HEK293 (cell line): ENCODE results near the gene SERINC2.

Experiments used
- CTCF ChIA-PET: fragments of 350-600 bp; formaldehyde crosslinking; extraction: SDS; loops from one replicate; lab custom pipeline; 2021; ENCODE audit warnings: antibody characterized with exemption; lab: Yijun Ruan, JAX
- POLR2A ChIA-PET: fragments of 300-600 bp; formaldehyde crosslinking; extraction: SDS; loops from one replicate; lab custom pipeline; 2020; ENCODE audit warnings: antibody characterized with exemption, inconsistent platforms; lab: Yijun Ruan, JAX
- H3K27ac ChIP-seq: fragments of 200-500 bp; sonication (Bioruptor generic); 2 replicates; pipeline ENCODE4 v1.5.1; 2014; ENCODE audit warnings: low read depth, low read length, control low read depth, inconsistent platforms; ENCODE audit errors: extremely low read depth
- H3K36me3 ChIP-seq, 2 experiments: fragments of 200-500 bp in 1 of 2; sonication (Bioruptor generic) in 1 of 2; 1 replicate in 1 of 2; 2 replicates in 1 of 2; pipeline ENCODE4 v1.5.1; 2014 to 2017; ENCODE audit warnings: inconsistent platforms in 2 of 2, low read length in 2 of 2; ENCODE audit not compliant: control insufficient read depth in 2 of 2, insufficient read depth in 1 of 2
- H3K4me1 ChIP-seq: fragments of 200-500 bp; sonication (Bioruptor generic); 2 replicates; pipeline ENCODE4 v1.5.1; 2014; ENCODE audit warnings: mild to moderate bottlenecking, low read length, inconsistent platforms; ENCODE audit not compliant: control insufficient read depth, insufficient read depth
- H3K4me3 ChIP-seq: 2 replicates; pipeline ENCODE4 v1.5.1; 2011; ENCODE audit warnings: low read depth, mild to moderate bottlenecking, control low read depth, low read length, moderate library complexity
- H3K9me3 ChIP-seq: fragments of 200-500 bp; sonication (Bioruptor generic); 2 replicates; pipeline ENCODE4 v1.5.1; 2014; ENCODE audit warnings: low read depth, low read length, inconsistent platforms; ENCODE audit not compliant: control insufficient read depth, insufficient read depth
- BCL11A ChIP-seq: fragments of 450-650 bp; formaldehyde crosslinking; IDR thresholded peaks from 2 replicates; pipeline ENCODE4 v1.5.1; 2016; ENCODE audit warnings: low read depth, missing biosample characterization, missing genetic modification characterization
- GLI2 ChIP-seq: fragments of 450-650 bp; formaldehyde crosslinking; IDR thresholded peaks from 2 replicates; pipeline ENCODE4; 2017; ENCODE audit warnings: missing biosample characterization, missing genetic modification characterization, low read depth, borderline replicate concordance
- GLI4 ChIP-seq: fragments of 450-650 bp; formaldehyde crosslinking; IDR thresholded peaks from 2 replicates; pipeline ENCODE4 v1.5.1; 2016; ENCODE audit warnings: missing biosample characterization, missing genetic modification characterization
- KLF10 ChIP-seq: fragments of 450-650 bp; IDR thresholded peaks from 2 replicates; pipeline ENCODE4 v1.5.1; 2018; ENCODE audit warnings: missing biosample characterization, mild to moderate bottlenecking, missing genetic modification characterization
- TCF7L2 ChIP-seq: IDR thresholded peaks from 2 replicates; pipeline ENCODE4 v1.6.1; 2011; ENCODE audit warnings: low read depth, mild to moderate bottlenecking, inconsistent platforms, low read length, moderate library complexity, borderline replicate concordance
- ZBTB1 ChIP-seq: fragments of 450-650 bp; formaldehyde crosslinking; IDR thresholded peaks from 2 replicates; pipeline ENCODE4 v1.5.1; 2016; ENCODE audit warnings: missing biosample characterization, missing genetic modification characterization
- ZFP37 ChIP-seq: fragments of 450-650 bp; formaldehyde crosslinking; IDR thresholded peaks from 2 replicates; pipeline ENCODE4 v1.5.1; 2016; ENCODE audit warnings: missing biosample characterization, missing genetic modification characterization
- ZNF140 ChIP-seq: fragments of 450-650 bp; formaldehyde crosslinking; IDR thresholded peaks from 2 replicates; pipeline ENCODE4 v1.5.1; 2016; ENCODE audit warnings: missing biosample characterization, missing genetic modification characterization
- ZNF248 ChIP-seq: fragments of 450-650 bp; formaldehyde crosslinking; IDR thresholded peaks from 2 replicates; pipeline ENCODE4 v1.5.1; 2017; ENCODE audit warnings: missing biosample characterization, missing genetic modification characterization
- ZNF311 ChIP-seq: fragments of 450-650 bp; formaldehyde crosslinking; IDR thresholded peaks from 2 replicates; pipeline ENCODE4 v1.5.1; 2017; ENCODE audit warnings: missing biosample characterization, missing genetic modification characterization, borderline replicate concordance
- ZNF341 ChIP-seq: fragments of 450-650 bp; formaldehyde crosslinking; IDR thresholded peaks from 2 replicates; pipeline ENCODE4; 2016; ENCODE audit warnings: low read depth, missing biosample characterization, missing genetic modification characterization
- ZNF37A ChIP-seq: fragments of 450-650 bp; IDR thresholded peaks from 2 replicates; pipeline ENCODE4 v1.5.1; 2018; ENCODE audit warnings: missing biosample characterization, missing genetic modification characterization
- ZNF423 ChIP-seq: fragments of 450-650 bp; formaldehyde crosslinking; IDR thresholded peaks from 2 replicates; pipeline ENCODE4 v1.5.1; 2016; ENCODE audit warnings: missing biosample characterization, missing genetic modification characterization
- ZNF433 ChIP-seq: fragments of 450-650 bp; formaldehyde crosslinking; IDR thresholded peaks from 2 replicates; pipeline ENCODE4 v1.5.1; 2016; ENCODE audit warnings: missing biosample characterization, missing genetic modification characterization, low read depth
- ZNF501 ChIP-seq: fragments of 450-650 bp; formaldehyde crosslinking; IDR thresholded peaks from 2 replicates; pipeline ENCODE4 v1.5.1; 2016; ENCODE audit warnings: missing biosample characterization, missing genetic modification characterization
- ZNF571 ChIP-seq: fragments of 450-650 bp; formaldehyde crosslinking; IDR thresholded peaks from 2 replicates; pipeline ENCODE4 v1.5.0; 2017; ENCODE audit warnings: missing biosample characterization, missing genetic modification characterization
- ZNF610 ChIP-seq: fragments of 450-650 bp; formaldehyde crosslinking; IDR thresholded peaks from 2 replicates; pipeline ENCODE4 v1.5.1; 2016; ENCODE audit warnings: missing biosample characterization, missing genetic modification characterization, borderline replicate concordance
- ZNF670 ChIP-seq: fragments of 450-650 bp; formaldehyde crosslinking; IDR thresholded peaks from 2 replicates; pipeline ENCODE4 v1.5.1; 2016; ENCODE audit warnings: missing biosample characterization, missing genetic modification characterization, low read depth
- ZNF791 ChIP-seq: fragments of 450-650 bp; formaldehyde crosslinking; IDR thresholded peaks from 2 replicates; pipeline ENCODE4 v1.5.1; 2016; ENCODE audit warnings: missing biosample characterization, missing genetic modification characterization
- TF ChIP-seq, protein P1 (sequence below): fragments of 450-650 bp; formaldehyde crosslinking; IDR thresholded peaks from 2 replicates; pipeline ENCODE4 v1.5.1; 2017; ENCODE audit warnings: missing biosample characterization, mild to moderate bottlenecking, missing genetic modification characterization, moderate library complexity
- TF ChIP-seq, protein P2 (sequence below): fragments of 450-650 bp; formaldehyde crosslinking; IDR thresholded peaks from 2 replicates; pipeline ENCODE4 v1.5.1; 2016; ENCODE audit warnings: missing biosample characterization, missing genetic modification characterization, low read depth
- TF ChIP-seq, protein P3 (sequence below): fragments of 450-650 bp; IDR thresholded peaks from 2 replicates; pipeline ENCODE4 v1.5.1; 2018; ENCODE audit warnings: missing biosample characterization, mild to moderate bottlenecking, missing genetic modification characterization
- TF ChIP-seq, protein P4 (sequence below): fragments of 450-650 bp; formaldehyde crosslinking; IDR thresholded peaks from 2 replicates; pipeline ENCODE4 v1.5.1; 2017; ENCODE audit warnings: missing biosample characterization, missing genetic modification characterization
- TF ChIP-seq, protein P5 (sequence below): fragments of 450-650 bp; formaldehyde crosslinking; IDR thresholded peaks from 2 replicates; pipeline ENCODE4 v1.5.1; 2016; ENCODE audit warnings: missing biosample characterization, missing genetic modification characterization
- TF ChIP-seq, protein P6 (sequence below): fragments of 450-650 bp; formaldehyde crosslinking; IDR thresholded peaks from 2 replicates; pipeline ENCODE4 v1.5.1; 2016; ENCODE audit warnings: missing biosample characterization, missing genetic modification characterization

The SERINC2 gene

DNA sequence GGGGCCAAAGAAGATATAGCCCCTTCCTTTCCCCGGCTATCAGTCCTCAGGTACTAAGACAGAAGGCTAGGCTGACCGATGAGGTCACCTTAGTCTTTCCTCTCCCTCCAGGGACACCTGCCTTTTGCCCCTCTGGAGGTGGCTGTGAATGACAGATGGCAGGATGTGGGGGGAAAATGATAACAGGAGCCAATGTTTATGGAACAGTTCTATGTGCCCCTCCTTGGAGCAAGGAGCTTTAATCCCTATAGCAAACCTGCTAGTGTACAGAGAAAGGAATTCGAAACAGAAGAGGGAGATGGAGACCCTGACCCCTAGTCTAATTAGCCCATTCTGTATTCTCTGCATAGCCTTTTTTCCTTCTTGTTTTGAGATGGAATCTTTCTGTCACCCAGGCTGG lies 28.1 kb downstream of the SERINC2 start (continued):
- TF ChIP-seq GLI4 (tag by site-specific recombination) (no peak), ZNF670 (tag by site-specific recombination) (no peak), ZBTB1 (tag by site-specific recombination) (no peak), ZNF248 (no peak), ZNF341 (no peak), KLF10 (tag by site-specific recombination) (no peak), ZNF610 (no peak), TCF7L2 (no peak), ZNF37A (tag by site-specific recombination) (no peak)
- TF ChIP-seq, protein P1, sequence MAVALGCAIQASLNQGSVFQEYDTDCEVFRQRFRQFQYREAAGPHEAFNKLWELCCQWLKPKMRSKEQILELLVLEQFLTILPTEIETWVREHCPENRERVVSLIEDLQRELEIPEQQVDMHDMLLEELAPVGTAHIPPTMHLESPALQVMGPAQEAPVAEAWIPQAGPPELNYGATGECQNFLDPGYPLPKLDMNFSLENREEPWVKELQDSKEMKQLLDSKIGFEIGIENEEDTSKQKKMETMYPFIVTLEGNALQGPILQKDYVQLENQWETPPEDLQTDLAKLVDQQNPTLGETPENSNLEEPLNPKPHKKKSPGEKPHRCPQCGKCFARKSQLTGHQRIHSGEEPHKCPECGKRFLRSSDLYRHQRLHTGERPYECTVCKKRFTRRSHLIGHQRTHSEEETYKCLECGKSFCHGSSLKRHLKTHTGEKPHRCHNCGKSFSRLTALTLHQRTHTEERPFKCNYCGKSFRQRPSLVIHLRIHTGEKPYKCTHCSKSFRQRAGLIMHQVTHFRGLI (tag by site-specific recombination), result no peak
- TF ChIP-seq, protein P2, sequence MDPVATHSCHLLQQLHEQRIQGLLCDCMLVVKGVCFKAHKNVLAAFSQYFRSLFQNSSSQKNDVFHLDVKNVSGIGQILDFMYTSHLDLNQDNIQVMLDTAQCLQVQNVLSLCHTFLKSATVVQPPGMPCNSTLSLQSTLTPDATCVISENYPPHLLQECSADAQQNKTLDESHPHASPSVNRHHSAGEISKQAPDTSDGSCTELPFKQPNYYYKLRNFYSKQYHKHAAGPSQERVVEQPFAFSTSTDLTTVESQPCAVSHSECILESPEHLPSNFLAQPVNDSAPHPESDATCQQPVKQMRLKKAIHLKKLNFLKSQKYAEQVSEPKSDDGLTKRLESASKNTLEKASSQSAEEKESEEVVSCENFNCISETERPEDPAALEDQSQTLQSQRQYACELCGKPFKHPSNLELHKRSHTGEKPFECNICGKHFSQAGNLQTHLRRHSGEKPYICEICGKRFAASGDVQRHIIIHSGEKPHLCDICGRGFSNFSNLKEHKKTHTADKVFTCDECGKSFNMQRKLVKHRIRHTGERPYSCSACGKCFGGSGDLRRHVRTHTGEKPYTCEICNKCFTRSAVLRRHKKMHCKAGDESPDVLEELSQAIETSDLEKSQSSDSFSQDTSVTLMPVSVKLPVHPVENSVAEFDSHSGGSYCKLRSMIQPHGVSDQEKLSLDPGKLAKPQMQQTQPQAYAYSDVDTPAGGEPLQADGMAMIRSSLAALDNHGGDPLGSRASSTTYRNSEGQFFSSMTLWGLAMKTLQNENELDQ (tag by site-specific recombination), result no peak

DNA sequence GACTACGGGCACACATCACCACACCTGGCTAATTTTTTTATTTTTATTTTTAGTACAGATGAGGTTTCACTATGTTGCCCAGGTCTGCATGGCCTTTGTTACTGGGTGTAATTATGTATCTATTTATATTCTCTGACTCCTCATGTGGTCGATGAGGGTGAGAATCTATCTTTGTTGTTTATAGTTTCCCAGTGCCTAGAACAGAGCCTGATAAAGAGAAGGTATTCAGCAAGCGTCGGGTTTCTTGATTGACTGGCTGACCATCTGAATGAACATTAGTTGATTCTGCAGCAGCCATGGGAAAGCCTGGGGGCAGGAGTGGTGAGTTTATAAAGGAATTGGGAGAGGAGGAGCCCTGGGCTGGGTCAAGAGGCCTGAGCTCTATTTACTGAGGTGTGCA lies 28.5 kb downstream of the SERINC2 start:
- H3K9me3 ChIP-seq, result no peaks in the 10 kb centered on the region
- TF ChIP-seq ZNF433 (tag by site-specific recombination), result no peak
- TF ChIP-seq ZNF140 (tag by site-specific recombination), result no peak
- no peak for TF ChIP-seq ZNF791 (tag by site-specific recombination)
- TF ChIP-seq, protein P3, sequence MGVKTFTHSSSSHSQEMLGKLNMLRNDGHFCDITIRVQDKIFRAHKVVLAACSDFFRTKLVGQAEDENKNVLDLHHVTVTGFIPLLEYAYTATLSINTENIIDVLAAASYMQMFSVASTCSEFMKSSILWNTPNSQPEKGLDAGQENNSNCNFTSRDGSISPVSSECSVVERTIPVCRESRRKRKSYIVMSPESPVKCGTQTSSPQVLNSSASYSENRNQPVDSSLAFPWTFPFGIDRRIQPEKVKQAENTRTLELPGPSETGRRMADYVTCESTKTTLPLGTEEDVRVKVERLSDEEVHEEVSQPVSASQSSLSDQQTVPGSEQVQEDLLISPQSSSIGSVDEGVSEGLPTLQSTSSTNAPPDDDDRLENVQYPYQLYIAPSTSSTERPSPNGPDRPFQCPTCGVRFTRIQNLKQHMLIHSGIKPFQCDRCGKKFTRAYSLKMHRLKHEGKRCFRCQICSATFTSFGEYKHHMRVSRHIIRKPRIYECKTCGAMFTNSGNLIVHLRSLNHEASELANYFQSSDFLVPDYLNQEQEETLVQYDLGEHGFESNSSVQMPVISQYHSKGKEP, result no peak
- no peak for TF ChIP-seq ZNF311 (tag by site-specific recombination)
- no peak overlapping the region for H3K27ac ChIP-seq
- no peaks in the 10 kb centered on the region for H3K36me3 ChIP-seq
- POLR2A ChIA-PET, result no interaction called here
- CTCF ChIA-PET, result interaction anchor here (0.6 kb wide), 2 partner anchors 115 to 271 kb away, joined by 3 read pairs; no protein-coding TSS in a partner anchor
- no peak overlapping the region for H3K4me3 ChIP-seq
- H3K4me1 ChIP-seq, result no peaks in the 10 kb centered on the region

DNA sequence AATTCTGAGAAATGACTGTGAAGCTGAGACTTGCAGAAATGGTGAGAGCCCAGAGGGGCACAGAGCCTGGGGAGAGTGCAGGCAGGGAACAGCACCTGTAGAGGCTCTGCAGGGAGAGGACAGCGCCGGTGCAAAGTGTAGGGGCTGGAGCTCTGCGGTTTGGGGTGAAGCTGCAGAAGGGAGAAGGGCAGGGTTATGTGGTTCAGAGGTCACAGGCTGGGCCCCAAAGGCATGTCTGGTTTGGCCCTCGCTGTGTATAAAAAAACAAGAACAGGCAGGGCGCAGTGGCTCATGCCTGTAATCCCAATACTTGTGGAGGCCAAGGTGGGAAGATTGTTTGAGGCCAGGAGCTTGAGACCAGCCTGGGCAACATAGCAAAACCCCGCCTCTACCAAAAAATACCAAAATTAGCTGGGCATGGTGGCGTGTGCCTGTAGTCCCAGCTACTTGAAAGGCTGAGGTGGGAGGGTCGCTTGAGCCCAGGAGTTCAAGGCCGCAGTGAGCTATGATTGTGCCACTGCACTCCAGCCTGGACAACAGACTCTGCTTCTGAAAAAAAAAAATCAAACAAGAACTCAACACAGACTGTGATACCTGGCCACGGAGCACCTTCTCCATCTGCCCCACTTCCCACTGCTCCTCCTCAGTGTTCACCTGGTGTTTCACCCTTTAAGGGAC lies 29.1 kb downstream of the SERINC2 start:
- no peaks in the 10 kb centered on the region for H3K36me3 ChIP-seq
- ChIA-PET CTCF (interaction anchor here (0.6 kb wide), 1 partner anchor 115 kb away, joined by 3 read pairs; no protein-coding TSS in a partner anchor), POLR2A (no interaction called here)
- no peak overlapping the region for H3K27ac ChIP-seq
- H3K9me3 ChIP-seq, result no peaks in the 10 kb centered on the region
- H3K4me3 ChIP-seq, result no peak overlapping the region
- no peaks in the 10 kb centered on the region for H3K4me1 ChIP-seq
- no peak for TF ChIP-seq BCL11A (tag by site-specific recombination)
- TF ChIP-seq ZFP37 (tag by site-specific recombination), result no peak
- TF ChIP-seq, protein P4, sequence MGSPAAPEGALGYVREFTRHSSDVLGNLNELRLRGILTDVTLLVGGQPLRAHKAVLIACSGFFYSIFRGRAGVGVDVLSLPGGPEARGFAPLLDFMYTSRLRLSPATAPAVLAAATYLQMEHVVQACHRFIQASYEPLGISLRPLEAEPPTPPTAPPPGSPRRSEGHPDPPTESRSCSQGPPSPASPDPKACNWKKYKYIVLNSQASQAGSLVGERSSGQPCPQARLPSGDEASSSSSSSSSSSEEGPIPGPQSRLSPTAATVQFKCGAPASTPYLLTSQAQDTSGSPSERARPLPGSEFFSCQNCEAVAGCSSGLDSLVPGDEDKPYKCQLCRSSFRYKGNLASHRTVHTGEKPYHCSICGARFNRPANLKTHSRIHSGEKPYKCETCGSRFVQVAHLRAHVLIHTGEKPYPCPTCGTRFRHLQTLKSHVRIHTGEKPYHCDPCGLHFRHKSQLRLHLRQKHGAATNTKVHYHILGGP (tag by site-specific recombination), result no peak
- TF ChIP-seq, protein P5, sequence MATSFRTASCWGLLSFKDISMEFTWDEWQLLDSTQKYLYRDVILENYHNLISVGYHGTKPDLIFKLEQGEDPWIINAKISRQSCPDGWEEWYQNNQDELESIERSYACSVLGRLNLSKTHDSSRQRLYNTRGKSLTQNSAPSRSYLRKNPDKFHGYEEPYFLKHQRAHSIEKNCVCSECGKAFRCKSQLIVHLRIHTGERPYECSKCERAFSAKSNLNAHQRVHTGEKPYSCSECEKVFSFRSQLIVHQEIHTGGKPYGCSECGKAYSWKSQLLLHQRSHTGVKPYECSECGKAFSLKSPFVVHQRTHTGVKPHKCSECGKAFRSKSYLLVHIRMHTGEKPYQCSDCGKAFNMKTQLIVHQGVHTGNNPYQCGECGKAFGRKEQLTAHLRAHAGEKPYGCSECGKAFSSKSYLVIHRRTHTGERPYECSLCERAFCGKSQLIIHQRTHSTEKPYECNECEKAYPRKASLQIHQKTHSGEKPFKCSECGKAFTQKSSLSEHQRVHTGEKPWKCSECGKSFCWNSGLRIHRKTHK, result no peak
- TF ChIP-seq ZNF571 (tag by site-specific recombination), result no peak
- no peak for TF ChIP-seq GLI2 (tag by site-specific recombination)
- TF ChIP-seq ZNF423 (tag by site-specific recombination), result no peak
- TF ChIP-seq ZNF501, result no peak
- TF ChIP-seq, protein P6, sequence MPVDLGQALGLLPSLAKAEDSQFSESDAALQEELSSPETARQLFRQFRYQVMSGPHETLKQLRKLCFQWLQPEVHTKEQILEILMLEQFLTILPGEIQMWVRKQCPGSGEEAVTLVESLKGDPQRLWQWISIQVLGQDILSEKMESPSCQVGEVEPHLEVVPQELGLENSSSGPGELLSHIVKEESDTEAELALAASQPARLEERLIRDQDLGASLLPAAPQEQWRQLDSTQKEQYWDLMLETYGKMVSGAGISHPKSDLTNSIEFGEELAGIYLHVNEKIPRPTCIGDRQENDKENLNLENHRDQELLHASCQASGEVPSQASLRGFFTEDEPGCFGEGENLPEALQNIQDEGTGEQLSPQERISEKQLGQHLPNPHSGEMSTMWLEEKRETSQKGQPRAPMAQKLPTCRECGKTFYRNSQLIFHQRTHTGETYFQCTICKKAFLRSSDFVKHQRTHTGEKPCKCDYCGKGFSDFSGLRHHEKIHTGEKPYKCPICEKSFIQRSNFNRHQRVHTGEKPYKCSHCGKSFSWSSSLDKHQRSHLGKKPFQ (tag by site-specific recombination), result no peak
